ENCODE data around the gene SNX2. TPM values are rescaled to one million over a fixed set of nuclear protein-coding genes. Genes with fewer than 3 reads are reported as not detected.

SNX2 gene
- total RNA-seq, 1 donor from 2014 or later = 53.2 TPM

DNA sequence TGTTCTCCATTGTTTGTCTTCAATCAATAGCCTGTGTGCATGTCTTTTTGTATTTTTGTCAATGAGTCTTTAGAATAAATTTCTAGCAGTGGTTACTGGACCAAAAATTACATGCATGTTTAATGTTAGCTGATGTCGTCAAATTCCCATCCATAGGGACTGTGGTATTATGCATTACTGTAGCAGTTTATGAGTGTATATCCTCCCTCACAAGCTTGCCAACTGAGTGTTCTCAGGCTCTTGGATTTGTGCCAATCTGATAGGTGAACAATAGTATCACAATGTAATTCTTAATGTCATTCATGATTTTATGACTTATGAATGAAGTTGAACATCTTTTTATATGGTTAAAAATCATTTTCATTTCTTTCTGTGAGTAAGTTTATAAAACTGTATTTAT lies 83.6 kb downstream of the SNX2 start:
- Mint-ChIP-seq H3K4me1 (ENCODE audit: unreplicated experiment) (no peaks in the 10 kb centered on the region), H3K27me3 (ENCODE audit: unreplicated experiment) (no peaks in the 10 kb centered on the region), H3K4me3 (ENCODE audit: unreplicated experiment) (no peak overlapping the region), H3K9me3 (ENCODE audit: unreplicated experiment) (no peaks in the 10 kb centered on the region), H3K27ac (ENCODE audit: unreplicated experiment) (no peak overlapping the region), H3K36me3 (ENCODE audit: unreplicated experiment) (peaks cover 4% of the 10 kb centered on the region)
- DNase-seq (ENCODE audit: extremely low spot score, unreplicated experiment) = no peak
- TF ChIP-seq, protein P1, sequence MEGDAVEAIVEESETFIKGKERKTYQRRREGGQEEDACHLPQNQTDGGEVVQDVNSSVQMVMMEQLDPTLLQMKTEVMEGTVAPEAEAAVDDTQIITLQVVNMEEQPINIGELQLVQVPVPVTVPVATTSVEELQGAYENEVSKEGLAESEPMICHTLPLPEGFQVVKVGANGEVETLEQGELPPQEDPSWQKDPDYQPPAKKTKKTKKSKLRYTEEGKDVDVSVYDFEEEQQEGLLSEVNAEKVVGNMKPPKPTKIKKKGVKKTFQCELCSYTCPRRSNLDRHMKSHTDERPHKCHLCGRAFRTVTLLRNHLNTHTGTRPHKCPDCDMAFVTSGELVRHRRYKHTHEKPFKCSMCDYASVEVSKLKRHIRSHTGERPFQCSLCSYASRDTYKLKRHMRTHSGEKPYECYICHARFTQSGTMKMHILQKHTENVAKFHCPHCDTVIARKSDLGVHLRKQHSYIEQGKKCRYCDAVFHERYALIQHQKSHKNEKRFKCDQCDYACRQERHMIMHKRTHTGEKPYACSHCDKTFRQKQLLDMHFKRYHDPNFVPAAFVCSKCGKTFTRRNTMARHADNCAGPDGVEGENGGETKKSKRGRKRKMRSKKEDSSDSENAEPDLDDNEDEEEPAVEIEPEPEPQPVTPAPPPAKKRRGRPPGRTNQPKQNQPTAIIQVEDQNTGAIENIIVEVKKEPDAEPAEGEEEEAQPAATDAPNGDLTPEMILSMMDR (IDR thresholded peaks at IDR 0.05) = no peak

DNA sequence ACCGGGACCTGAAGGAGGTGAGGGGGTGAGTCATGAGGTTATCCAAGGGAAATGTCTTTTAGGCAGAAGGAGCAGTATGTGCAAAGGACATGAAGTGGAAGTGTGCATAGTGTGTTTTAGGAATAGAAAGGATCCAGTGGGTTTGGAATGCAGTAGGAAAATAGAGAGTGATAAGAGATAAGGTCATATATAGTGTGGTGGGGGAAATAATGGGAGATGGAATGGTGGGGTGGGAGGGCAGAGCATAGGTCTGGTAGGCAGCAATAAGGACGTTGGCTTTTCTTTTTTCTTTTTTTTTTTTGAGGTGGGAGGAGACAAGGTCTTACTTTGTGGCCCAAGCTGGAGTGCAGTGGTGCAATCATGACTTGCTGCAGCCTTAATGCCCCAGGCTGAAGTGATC lies 88.4 kb downstream of the SNX2 start:
- H3K4me3 Mint-ChIP-seq (ENCODE audit: unreplicated experiment) = no peak overlapping the region
- H3K27ac Mint-ChIP-seq (ENCODE audit: unreplicated experiment) = no peak overlapping the region
- no peak for DNase-seq (ENCODE audit: extremely low spot score, unreplicated experiment)
- TF ChIP-seq, protein P1 (IDR thresholded peaks at IDR 0.05) = no peak
- H3K36me3 Mint-ChIP-seq (ENCODE audit: unreplicated experiment) = peaks cover 8% of the 10 kb centered on the region
- no peaks in the 10 kb centered on the region for H3K27me3 Mint-ChIP-seq (ENCODE audit: unreplicated experiment)
- H3K4me1 Mint-ChIP-seq (ENCODE audit: unreplicated experiment) = no peaks in the 10 kb centered on the region
- no peaks in the 10 kb centered on the region for H3K9me3 Mint-ChIP-seq (ENCODE audit: unreplicated experiment)

DNA sequence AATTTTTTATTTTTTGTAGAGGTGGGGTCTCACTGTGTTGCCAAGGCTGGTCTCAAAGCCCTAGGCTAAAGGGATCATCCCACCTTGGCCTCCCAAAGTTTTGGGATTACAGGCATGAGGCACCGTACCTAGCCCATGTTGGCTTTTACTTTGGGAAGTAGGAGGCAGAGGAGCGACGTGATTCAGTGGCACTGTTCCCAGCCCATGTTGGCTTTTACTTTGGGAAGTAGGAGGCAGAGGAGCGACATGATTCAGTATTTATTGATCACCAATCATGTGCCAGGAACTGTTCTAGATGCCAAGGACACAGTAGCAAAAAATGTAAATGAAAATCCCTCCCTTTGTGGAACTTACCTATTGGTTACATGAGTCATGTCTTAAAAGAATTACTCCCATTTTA lies 88.8 kb downstream of the SNX2 start:
- DNase-seq (ENCODE audit: extremely low spot score, unreplicated experiment) = no peak
- TF ChIP-seq, protein P1 (IDR thresholded peaks at IDR 0.05) = no peak
- Mint-ChIP-seq H3K9me3 (ENCODE audit: unreplicated experiment) (no peaks in the 10 kb centered on the region), H3K36me3 (ENCODE audit: unreplicated experiment) (peaks cover 8% of the 10 kb centered on the region), H3K4me3 (ENCODE audit: unreplicated experiment) (no peak overlapping the region), H3K27me3 (ENCODE audit: unreplicated experiment) (no peaks in the 10 kb centered on the region), H3K27ac (ENCODE audit: unreplicated experiment) (no peak overlapping the region), H3K4me1 (ENCODE audit: unreplicated experiment) (no peaks in the 10 kb centered on the region)

DNA sequence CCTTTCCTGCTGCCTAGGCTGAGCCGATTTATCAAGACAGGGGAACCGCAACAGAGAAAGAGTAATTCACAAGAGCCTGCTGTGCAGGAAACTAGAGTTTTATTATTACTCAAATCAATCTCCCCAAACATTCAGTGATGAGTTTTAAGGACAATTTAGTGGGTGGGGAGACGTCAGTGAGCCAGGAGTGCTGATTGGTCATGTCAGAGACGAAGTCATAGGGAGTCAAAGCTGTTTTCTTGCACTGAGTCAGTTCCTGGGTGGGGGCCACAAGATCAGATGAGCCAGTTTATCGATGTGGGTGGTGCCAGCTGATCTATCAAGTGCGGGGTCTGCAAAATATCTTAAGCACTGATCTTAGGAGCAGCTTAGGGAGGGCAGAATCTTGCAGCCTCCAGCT lies 89.5 kb downstream of the SNX2 start:
- no peaks in the 10 kb centered on the region for H3K9me3 Mint-ChIP-seq (ENCODE audit: unreplicated experiment)
- H3K4me3 Mint-ChIP-seq (ENCODE audit: unreplicated experiment) = no peak overlapping the region
- H3K36me3 Mint-ChIP-seq (ENCODE audit: unreplicated experiment) = peaks cover 8% of the 10 kb centered on the region
- no peak overlapping the region for H3K27ac Mint-ChIP-seq (ENCODE audit: unreplicated experiment)
- no peak for DNase-seq (ENCODE audit: extremely low spot score, unreplicated experiment)
- no peaks in the 10 kb centered on the region for H3K27me3 Mint-ChIP-seq (ENCODE audit: unreplicated experiment)
- TF ChIP-seq, protein P1 (IDR thresholded peaks at IDR 0.05) = no peak
- H3K4me1 Mint-ChIP-seq (ENCODE audit: unreplicated experiment) = no peaks in the 10 kb centered on the region

DNA sequence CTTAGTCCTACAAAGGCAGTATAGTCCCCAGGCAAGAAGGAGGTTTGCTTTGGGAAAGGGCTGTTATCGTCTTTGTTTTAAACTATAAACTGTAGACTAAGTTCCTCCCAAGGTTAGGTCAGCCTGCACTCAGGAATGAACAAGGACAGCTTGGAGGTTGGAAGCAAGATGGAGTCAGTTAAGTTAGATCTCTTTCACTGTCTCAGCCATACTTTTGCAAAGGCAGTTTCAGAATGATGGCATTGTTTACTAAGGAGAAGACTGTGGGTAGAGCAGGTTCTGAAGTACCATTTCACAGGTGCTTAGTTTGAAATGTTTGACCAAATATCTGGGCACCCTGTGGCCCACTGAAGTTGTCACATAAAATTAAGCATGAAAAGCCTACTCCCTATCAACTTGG lies 90.0 kb downstream of the SNX2 start:
- TF ChIP-seq, protein P1 (IDR thresholded peaks at IDR 0.05) = no peak
- Mint-ChIP-seq H3K4me3 (ENCODE audit: unreplicated experiment) (no peak overlapping the region), H3K9me3 (ENCODE audit: unreplicated experiment) (no peaks in the 10 kb centered on the region), H3K4me1 (ENCODE audit: unreplicated experiment) (no peaks in the 10 kb centered on the region), H3K36me3 (ENCODE audit: unreplicated experiment) (peaks cover 8% of the 10 kb centered on the region), H3K27me3 (ENCODE audit: unreplicated experiment) (no peaks in the 10 kb centered on the region), H3K27ac (ENCODE audit: unreplicated experiment) (no peak overlapping the region)
- DNase-seq (ENCODE audit: extremely low spot score, unreplicated experiment) = no peak

All from osteocyte (in vitro differentiated cells).